NCI-H82 treated with DMSO at 0.1 percent for 48 hours (cell line): Measurements from ENCODE around the gene KIF19.

ENCODE experiments used
- DNase-seq: peaks from one replicate; lab custom pipeline; 2025; ENCODE audit not compliant: unreplicated experiment; lab: John Stamatoyannopoulos, UW

The KIF19 gene

GRCh38 chr17:74303305-74303704 is 22.7 kb upstream of the KIF19 start:
- no peak for DNase-seq

- no peak for DNase-seq
Observed at GRCh38 chr17:74304184-74304583, 21.8 kb upstream of the KIF19 start.

GRCh38 chr17:74305865-74306654 is 20.0 kb upstream of the KIF19 start:
- DNase-seq, result peak; percentile 51

- DNase-seq, result no peak
Observed at GRCh38 chr17:74307984-74308773, 17.8 kb upstream of the KIF19 start.

GRCh38 chr17:74309902-74310301 is 16.1 kb upstream of the KIF19 start:
- no peak for DNase-seq

- DNase-seq, result no peak
Observed at GRCh38 chr17:74314877-74315276, 11.1 kb upstream of the KIF19 start.

GRCh38 chr17:74316220-74316619 is 9.8 kb upstream of the KIF19 start:
- no peak for DNase-seq

- DNase-seq, result no peak
Observed at GRCh38 chr17:74317071-74317470, 9.0 kb upstream of the KIF19 start.

- no peak for DNase-seq
Observed at GRCh38 chr17:74318391-74318790, 7.6 kb upstream of the KIF19 start.

GRCh38 chr17:74324521-74324920 is 1.5 kb upstream of the KIF19 start:
- no peak for DNase-seq

GRCh38 chr17:74325376-74325742 is 667 bp upstream of the KIF19 start:
- DNase-seq, result no peak

GRCh38 chr17:74326506-74326905 is 480 bp downstream of the KIF19 start:
- DNase-seq, result no peak

GRCh38 chr17:74328487-74328886 is 2.5 kb downstream of the KIF19 start:
- no peak for DNase-seq

GRCh38 chr17:74329378-74329777 is 3.4 kb downstream of the KIF19 start:
- no peak for DNase-seq

- DNase-seq, result no peak
Observed at GRCh38 chr17:74330446-74330845, 4.4 kb downstream of the KIF19 start.

GRCh38 chr17:74332017-74332650 is 6.1 kb downstream of the KIF19 start:
- no peak for DNase-seq

GRCh38 chr17:74332763-74333283 is 6.8 kb downstream of the KIF19 start:
- DNase-seq, result peak; percentile 99

- DNase-seq, result no peak
Observed at GRCh38 chr17:74334393-74335039, 8.5 kb downstream of the KIF19 start.

GRCh38 chr17:74335529-74336062 is 9.6 kb downstream of the KIF19 start:
- DNase-seq, result no peak

- DNase-seq, result no peak
Observed at GRCh38 chr17:74336307-74336706, 10.3 kb downstream of the KIF19 start.
